Measurements from ENCODE around the gene TRAPPC2B. TPM values are rescaled to one million over a fixed set of nuclear protein-coding genes. Genes with fewer than 3 reads are reported as not detected.
A peak's percentile ranks its signal among the peaks of the same experiment; 100 is the strongest.

TRAPPC2B gene
- total RNA-seq, 1 donor from 2014 or later, result 36.2 TPM

GRCh38 chr19:57321751-57322150, 41.6 kb upstream of the TRAPPC2B start:
- no peak for DNase-seq (ENCODE audit: low read depth)
- TF ChIP-seq CTCF (conservative IDR thresholded peaks at IDR 0.05; ENCODE audit: low read depth, low read length), result no peak
- peak overlapping the region; percentile 77 for H3K4me3 ChIP-seq (ENCODE audit: low read depth, low read length)

GRCh38 chr19:57324992-57325391, 38.4 kb upstream of the TRAPPC2B start:
- TF ChIP-seq CTCF (conservative IDR thresholded peaks at IDR 0.05; ENCODE audit: low read depth, low read length), result no peak
- no peak overlapping the region for H3K4me3 ChIP-seq (ENCODE audit: low read depth, low read length)
- DNase-seq (ENCODE audit: low read depth), result no peak

- no peak for TF ChIP-seq CTCF (conservative IDR thresholded peaks at IDR 0.05; ENCODE audit: low read depth, low read length)
- no peak for DNase-seq (ENCODE audit: low read depth)
- no peak overlapping the region for H3K4me3 ChIP-seq (ENCODE audit: low read depth, low read length)
Observed at GRCh38 chr19:57327993-57328392, 35.4 kb upstream of the TRAPPC2B start.

- DNase-seq (ENCODE audit: low read depth), result no peak
- no peak for TF ChIP-seq CTCF (conservative IDR thresholded peaks at IDR 0.05; ENCODE audit: low read depth, low read length)
Observed at GRCh38 chr19:57334191-57334590, 29.2 kb upstream of the TRAPPC2B start.

GRCh38 chr19:57338877-57339276, 24.5 kb upstream of the TRAPPC2B start:
- H3K4me3 ChIP-seq (ENCODE audit: low read depth, low read length), result no peak overlapping the region
- TF ChIP-seq CTCF (conservative IDR thresholded peaks at IDR 0.05; ENCODE audit: low read depth, low read length), result no peak
- DNase-seq (ENCODE audit: low read depth), result no peak

More at GRCh38 chr19:57334191-57334590, 29.2 kb upstream of the TRAPPC2B start:
- H3K4me3 ChIP-seq (ENCODE audit: low read depth, low read length), result no peak overlapping the region

GRCh38 chr19:57342582-57342981, 20.8 kb upstream of the TRAPPC2B start:
- TF ChIP-seq CTCF (conservative IDR thresholded peaks at IDR 0.05; ENCODE audit: low read depth, low read length), result no peak
- no peak for DNase-seq (ENCODE audit: low read depth)
- no peak overlapping the region for H3K4me3 ChIP-seq (ENCODE audit: low read depth, low read length)

- no peak for DNase-seq (ENCODE audit: low read depth)
- no peak for TF ChIP-seq CTCF (conservative IDR thresholded peaks at IDR 0.05; ENCODE audit: low read depth, low read length)
- no peak overlapping the region for H3K4me3 ChIP-seq (ENCODE audit: low read depth, low read length)
Observed at GRCh38 chr19:57348136-57348535, 15.2 kb upstream of the TRAPPC2B start.
